Activated CD8-positive, alpha-beta memory T cell treated with anti-CD3 and anti-CD28 coated beads, Interleukin-2, amount 50 U/mL, for 1 hour (primary cell): ENCODE data around the gene GDI1.
"Not testable (repeated sequence)": the region's sequence is repeated elsewhere in the genome, so short reads cannot be mapped to it uniquely, and the experiment has no call there.

ENCODE experiments used
- DNase-seq: peaks from one replicate; pipeline ENCODE4 v3.0.0-alpha.2; 2020; ENCODE audit errors: extremely low read depth

Gene GDI1

DNA sequence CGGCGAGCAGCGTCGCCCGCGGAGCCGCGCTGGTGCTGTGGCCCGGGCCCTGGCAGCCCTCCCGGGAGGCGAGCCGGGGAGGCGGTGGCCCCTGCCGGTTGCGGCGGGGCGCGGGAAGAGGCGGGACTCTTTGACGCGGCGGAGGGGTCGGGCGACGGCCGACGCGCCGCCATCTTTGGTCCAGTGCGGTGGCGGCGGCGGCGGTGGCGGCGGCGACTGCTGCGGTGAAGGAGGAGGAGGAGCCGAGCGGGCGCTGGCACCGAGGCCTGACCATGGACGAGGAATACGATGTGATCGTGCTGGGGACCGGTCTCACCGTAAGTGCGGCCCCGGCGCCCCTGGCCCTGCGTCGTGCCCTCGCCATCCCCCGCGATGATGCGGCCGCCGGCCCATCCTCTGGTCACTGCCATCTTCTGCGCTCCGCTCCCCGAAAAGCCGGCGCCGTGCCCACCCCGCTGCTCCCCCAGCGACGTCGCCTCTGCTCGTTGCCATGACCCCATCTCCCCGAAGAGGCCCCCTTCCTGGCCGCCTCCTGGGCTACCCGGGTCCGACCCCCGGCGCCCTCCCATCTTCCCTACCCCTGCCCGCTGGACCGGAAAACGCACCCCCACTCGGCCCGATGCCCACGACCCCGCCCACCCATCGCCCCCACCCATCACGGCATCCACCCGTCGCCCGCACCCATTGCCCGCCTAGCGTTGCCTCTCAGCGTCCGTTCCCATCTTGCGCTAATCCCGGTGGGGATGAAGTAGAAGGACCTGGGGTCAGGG, at the start of gene GDI1:
Gene GDI1 (plus strand): TSS at position 172 of the 770 bp plus-strand sequence. CDS start 101 bp downstream, at position 273.
- no peak for DNase-seq

DNA sequence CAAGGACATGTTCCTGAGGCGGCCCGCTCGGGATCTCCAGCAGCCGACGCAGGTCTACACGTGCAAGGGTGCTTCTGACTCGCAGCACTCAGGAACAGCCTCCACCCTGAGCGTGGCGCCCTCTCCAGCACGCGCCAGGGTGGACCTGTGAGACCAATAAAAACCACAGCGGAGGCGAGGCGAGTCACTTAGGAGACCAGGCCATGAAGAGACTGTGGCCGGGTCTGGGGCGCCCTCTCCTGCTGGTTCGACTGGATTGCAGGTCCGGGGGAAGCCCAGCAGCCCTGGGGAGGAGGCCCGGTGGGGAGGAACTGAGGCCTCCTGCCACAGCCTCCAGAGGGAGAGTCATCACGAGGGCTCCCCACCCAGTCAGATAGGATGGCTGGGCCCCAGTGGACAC, 48.9 kb upstream of the GDI1 start:
- DNase-seq: not testable (repeated sequence)

DNA sequence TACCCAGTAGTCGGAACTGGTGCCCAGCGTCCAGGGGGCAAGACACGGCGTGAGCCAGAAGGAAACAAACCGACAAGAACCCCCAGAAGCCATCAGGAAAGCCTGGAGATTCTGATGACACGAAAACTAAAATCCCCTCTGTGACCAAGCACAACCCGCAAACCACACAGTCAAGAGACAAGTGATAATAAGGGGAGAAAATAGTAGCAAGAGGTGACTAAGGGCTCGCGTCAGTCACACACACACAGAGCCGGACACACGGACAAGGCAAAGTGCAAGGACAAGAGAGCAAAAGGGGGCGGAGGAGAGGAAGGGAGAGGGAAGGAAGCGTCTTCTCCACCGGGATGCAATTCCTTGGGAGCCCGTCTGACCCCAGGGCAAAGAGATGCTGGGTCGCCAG, 48.3 kb upstream of the GDI1 start:
- DNase-seq: not testable (repeated sequence)

DNA sequence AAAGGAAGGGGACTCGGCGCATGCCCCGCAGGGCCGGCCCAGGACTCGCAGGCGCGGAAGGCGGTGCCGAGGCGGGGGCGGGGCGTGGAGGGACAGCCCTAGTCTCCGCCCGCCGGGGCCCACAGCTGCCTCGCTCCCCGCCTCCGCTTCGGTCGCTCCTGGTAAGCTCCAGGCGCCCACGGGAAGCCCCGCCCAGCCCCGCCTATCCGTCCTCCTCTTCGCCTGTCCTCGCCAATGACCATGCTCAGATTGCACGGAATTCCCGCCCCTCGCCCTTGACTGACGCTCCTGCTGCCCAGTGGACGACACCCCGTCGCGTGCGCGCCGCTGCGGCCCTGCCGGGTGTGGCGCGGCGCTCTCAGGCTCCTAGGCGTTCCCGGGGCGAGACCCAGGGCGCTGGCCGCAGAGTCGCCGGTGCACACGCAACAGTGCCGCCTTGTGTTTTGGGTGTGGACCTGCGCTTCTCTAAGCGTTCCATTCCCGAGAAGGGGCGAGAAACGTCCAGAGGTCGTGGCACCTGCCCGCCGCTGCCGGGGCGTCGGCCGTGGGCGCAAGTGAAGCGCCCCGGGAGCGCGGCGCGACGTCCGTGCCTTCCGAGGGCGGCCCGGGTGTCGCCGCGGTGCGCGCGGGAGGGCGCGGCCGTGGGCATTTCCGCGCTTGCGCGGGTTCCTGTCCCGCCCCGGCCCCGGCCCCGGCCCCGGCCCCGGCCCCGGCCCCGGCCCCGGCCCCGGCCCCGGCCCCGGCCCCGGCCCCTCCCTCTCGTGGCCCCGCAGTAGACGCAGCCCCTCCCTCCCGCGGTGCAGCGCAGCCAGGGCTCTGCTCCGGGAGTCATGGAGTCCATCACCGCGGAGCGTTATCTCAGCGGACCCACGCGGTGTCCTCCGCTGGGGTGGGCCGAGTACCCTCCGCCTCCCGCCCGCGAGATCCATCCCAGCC, 46.9 kb upstream of the GDI1 start:
- not testable (repeated sequence) for DNase-seq

DNA sequence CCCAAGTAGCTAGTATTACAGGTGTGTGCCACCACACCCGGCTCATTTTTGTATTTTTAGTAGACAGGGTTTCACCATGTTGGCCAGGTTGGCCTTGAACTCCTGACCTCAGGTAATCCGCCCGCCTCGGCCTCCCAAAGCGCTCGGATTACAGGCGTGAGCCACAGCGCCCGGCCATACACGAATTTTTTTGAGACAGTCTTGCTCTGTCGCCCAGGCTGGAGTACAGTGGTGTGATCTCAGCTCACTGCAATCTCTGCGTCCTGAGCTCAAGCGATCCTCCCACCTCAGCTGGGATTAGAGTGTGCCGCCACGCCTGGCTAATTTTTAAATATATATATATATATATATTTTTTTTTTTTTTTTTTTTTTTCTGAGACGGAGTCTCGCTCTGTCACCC, 40.6 kb upstream of the GDI1 start:
- DNase-seq: not testable (repeated sequence)

DNA sequence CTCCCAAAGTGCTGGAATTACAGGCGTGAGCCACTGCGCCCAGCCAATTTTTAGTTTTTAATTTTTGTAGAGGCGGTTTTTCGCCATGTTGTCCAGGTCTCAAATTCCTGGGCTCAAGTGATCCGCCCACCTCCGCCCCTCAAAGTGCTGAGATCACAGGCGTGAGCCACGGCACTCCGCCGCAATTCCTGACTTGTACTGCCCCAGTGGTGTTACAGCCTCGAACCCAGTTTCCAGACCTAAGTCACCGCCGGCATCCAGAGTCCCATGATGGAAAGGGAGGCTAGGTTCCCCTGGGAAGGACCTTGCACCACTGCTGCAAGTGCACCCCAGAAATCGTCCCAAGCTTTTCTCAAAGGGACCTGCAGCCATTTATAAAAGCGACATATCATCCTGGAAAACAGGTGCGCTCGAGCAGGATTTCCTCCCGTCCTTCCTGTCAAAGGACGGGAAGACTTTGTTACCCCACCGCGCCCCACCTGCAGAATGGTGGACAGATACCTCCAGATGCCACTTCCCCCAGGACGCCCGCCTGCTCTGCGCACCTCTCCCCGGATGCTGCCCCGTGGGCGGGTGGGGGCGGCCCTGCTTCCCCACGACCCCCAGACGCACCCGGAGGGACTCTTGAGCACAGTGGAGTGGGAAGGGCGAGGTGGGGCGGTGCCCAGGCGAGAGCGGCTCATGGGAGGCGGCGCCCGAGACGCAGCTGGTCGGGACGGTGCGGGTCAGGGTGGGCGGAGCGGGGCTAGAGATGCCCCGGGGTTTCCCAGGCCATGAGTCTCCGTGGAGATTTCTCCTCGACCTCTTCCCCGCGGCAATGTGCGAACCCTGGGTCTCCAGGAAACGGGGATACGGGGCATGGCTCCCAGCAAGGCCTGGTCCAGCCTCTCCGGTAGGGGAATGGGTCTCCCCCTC, 39.7 kb upstream of the GDI1 start:
- DNase-seq: no peak

DNA sequence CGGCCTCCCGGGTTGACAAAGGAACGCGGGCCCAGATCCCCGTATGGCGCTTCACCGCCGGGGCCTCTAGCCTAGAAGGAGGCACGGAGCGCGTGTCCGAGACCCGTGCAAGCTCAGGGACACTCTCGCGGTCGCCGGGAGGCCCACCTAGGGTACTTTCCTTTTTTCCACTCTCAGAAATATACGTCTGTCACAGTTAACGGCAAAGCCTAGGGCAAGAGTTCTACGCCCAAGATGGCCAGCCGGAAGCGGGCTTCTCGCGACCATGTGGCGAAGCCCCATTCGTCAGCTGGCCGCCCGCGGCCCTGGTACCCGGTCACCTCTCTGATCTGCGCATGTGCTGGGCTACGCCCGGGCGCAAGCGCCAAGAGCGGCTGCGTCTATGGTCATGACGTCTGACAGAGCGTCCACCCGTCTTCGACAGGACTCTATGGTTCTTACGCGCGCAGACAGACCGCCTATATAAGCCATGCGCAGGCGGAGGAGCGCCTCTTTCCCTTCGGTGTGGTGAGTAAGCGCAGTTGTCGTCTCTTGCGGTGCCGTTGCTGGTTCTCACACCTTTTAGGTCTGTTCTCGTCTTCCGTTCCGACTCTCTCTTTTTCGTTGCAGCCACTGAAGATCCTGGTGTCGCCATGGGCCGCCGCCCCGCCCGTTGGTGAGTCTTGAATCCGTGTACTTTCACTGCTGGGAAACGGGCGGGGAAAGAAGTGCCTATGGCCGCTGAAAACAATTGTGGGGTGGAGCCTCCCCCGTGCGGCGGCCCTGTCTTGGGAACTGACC, 38.9 kb upstream of the GDI1 start, which contains the start of gene RPL10:
Gene RPL10 (plus strand): TSS at position 490 of the 780 bp plus-strand sequence. CDS start 143 bp downstream, at position 633.
- peak; percentile 81 for DNase-seq

DNA sequence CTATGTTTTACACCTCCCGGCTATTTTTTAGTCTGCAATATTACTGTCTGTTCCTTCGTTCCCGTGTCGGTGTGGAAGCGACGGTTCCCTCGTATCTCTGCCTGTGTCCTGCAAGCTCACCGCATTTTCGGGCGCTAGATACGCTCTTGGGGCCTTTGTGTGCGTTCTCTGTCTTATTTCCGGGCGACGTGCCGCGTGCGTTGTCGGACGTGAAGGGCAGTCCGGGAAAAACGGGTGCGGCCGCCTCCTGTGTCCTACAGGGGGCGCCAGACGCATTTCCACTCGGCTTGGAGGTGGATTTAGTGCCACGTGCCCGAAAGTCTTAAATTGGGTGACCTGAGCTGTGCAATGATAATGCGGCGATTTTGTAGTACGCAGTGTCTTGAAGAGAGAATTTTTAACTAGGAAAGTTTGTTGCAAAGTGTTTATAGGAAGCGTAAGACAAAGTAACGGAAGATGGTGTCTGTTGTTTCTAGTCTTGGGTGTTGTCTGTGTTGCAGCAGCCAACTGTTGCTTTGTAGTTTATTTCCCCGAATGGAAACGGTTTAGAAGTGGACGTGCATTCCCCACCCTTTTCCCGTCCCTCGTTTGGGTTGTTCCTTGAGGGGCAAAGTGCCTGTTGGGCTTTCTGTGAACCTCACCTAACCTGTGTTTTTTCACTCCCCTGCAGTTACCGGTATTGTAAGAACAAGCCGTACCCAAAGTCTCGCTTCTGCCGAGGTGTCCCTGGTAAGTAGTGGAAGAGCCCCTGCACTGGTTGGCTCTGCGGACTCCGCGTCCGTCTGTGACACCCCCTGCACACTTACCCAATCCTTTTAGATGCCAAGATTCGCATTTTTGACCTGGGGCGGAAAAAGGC, 38.1 kb upstream of the GDI1 start:
- peak; percentile 51 for DNase-seq

DNA sequence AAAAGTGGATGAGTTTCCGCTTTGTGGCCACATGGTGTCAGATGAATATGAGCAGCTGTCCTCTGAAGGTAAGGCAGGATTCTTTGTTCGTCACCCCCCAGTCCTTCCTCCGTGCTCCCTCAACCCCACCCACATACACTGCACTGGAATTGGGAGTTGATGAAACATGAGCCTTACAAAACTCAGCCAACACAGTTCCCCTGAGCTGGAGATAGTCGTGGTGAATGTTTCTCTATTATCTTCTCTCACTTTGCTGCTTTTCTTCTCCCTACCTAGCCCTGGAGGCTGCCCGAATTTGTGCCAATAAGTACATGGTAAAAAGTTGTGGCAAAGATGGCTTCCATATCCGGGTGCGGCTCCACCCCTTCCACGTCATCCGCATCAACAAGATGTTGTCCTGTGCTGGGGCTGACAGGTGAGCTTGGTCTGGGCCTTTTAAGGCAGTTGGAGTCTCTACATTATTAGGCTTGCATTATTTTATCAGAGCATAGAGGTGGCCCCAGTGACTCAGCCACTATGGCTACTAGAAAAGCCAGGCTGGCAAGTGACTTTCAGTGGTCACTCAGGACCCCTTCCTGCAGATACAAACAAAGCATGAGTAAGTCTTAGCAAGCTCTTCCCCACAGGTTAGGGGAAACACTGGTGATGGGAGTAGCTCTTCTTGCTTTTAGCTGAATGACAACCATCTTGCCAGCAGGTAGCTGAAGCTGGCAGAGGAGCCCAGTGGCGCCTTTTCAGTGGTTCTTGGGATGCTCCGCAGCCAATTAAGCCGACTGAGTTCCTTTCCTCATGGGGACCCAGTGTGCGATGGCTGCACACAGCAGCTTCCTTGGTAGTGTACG, 37.2 kb upstream of the GDI1 start:
- DNase-seq: no peak

DNA sequence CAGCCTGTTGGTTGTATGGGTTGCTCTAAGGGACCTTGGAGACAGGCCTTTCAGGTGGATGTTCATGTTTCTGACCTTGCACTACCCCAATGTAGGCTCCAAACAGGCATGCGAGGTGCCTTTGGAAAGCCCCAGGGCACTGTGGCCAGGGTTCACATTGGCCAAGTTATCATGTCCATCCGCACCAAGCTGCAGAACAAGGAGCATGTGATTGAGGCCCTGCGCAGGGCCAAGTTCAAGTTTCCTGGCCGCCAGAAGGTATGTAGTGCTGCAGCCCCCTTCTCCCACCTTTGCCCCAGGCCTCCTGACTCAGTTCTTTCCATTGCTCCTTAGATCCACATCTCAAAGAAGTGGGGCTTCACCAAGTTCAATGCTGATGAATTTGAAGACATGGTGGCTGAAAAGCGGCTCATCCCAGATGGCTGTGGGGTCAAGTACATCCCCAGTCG, 36.6 kb upstream of the GDI1 start:
- DNase-seq: not testable (repeated sequence)

DNA sequence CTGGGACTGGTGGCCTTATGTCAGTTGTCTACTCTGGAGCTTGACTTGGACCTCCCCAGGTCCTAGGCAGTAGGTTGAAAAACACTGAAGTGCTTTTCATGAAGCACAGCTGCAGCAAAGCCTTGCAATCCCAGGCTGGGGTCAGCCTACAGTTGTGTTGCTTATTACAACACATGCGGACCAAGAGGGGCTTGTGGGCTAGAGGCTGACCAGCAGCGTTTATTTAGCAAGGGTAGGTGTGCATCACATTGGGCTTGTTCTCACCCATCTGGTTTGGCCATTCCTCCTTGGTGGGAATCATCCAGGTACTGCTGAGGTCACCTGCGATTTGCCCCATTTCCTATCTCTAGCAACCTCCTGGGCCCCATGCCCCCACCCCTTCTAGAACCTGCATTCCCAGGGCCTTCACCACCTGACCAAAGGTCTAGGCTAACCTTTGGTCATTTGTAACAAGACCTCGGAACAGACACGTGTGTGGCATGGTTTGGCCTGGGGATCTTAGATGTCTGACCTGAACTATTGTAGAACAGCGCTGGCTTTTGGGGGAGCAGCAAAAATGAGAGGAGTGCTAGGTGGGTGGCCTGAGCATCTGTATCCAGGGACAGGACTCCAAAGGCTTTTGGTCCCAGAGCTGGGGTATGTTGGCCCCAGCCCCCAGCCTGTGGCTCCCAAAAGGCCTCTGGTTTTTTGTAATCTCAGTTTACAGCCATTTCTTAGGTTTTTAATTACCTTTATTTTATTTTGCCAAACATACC, 35.7 kb upstream of the GDI1 start:
- DNase-seq: no peak

DNA sequence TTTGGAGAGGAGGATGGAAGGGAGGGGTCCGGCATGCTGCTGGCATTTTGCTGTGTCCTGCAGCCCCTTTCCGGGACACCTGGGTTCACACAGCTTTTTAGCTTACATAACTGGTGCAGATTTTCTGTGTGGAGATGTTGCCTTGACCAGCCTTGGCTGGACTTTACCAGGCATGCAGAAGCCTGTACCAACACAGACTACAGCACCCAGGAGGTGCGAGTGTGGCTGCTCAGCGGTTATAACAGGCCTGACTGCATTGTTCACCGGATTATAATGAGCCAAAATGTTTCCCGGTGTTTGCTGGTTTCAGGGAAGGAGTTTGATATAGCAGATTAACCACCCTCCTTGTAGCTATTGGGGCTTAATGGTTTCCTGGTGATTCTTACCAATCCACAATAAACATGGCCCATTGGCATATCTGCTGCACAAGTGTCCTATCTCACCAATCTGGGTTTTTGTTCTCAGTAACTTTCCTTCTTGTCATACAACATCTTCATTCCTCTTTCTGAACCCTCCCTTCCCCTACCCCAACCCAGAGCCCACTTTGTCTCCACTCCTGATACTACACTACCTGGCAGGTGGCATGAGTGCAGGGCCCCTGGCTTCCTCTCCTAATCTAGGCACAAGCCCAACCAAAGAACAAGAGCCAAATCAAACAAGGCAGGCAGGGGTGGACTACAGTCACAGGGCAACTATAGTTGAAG, 34.9 kb upstream of the GDI1 start:
- DNase-seq: no peak

DNA sequence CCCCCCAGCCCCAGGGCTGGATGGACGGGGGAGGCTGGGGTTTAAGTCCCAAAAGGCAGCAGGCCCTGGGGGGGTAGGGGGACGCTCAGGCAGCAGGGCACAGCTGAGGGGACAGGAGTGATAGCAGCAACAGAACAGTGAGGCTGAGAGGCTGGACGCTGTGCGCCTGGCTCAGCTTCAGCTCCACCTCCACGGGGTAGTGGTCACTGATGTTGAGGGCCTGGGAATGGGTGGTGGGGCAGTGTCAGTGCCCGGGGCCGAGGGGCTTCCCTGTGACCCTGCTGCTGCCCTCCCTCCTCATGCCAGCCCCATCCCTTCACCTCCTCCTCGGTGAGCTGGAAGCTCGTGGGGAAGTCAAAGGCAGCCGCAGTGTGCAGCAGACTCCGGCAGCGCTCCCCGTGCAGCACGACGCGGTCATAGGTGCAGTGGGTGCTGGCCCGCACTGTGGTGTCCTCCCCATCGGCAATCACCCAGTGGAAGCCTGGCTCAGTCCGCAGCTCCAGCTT, 34.3 kb upstream of the GDI1 start:
- no peak for DNase-seq

DNA sequence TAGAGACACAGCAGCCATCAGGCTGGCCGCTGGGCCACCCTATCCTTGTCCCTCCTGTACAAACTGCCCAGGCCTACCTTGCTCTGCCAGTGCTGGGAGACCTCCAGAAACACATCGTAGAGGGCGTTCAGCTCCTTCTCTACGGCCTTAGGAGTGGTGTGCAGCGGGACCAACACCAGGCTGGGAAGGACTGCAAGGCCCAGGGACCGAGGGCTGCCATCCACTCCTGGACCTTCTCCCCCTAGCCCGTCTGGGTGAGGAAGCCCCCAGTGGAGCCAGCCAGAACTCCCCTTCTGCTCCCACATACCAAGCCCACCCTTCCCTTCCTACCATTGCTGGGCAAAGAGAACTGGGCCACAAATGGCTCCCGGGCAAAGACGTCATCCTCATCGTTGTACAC, 33.8 kb upstream of the GDI1 start:
- no peak for DNase-seq

DNA sequence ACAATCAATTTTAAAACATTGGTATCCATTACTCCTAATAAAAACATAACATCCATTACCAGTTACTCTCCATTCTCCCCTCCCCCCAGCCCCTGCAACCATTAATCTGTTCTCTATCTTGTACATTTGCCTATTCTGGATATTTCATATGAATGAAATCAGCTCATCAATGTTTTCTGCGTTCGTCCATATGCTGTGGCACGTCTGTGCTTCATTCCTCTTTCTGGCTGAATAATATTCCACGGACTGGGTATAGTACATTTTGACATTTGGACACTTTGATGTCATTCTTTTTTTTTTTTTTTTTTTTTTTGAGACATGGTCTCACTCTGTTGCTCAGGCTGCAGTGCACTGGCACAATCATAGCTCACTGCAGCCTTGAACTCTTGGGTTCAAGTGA, 33.1 kb upstream of the GDI1 start:
- no peak for DNase-seq

DNA sequence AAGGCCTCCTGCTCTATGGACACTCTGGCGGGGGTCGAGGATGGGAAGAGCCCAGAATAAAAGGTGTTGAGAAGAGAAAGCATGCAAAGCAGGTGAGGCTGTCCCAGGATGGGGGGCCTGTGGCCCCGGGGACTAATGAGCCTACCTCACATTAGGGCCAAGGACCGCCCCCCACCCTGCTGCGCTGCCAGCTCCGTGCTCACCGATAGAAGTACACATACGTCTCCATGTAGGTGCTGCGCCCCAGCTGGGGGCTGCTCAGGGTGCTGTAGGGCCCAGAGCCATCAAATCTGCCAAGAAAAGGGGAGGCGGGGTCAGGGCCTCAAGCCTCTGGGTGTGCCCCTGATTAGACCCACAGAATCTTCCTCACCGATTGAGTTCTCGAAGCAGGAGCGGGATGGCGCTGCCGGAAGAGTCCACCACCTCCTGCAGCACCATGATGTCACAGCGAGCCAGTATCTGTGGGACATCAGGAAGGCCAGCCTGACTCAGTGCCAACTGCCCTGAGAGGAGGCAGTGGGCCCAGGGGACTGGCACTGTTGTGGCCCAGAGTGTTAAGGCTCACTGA, 32.2 kb upstream of the GDI1 start:
- no peak for DNase-seq

DNA sequence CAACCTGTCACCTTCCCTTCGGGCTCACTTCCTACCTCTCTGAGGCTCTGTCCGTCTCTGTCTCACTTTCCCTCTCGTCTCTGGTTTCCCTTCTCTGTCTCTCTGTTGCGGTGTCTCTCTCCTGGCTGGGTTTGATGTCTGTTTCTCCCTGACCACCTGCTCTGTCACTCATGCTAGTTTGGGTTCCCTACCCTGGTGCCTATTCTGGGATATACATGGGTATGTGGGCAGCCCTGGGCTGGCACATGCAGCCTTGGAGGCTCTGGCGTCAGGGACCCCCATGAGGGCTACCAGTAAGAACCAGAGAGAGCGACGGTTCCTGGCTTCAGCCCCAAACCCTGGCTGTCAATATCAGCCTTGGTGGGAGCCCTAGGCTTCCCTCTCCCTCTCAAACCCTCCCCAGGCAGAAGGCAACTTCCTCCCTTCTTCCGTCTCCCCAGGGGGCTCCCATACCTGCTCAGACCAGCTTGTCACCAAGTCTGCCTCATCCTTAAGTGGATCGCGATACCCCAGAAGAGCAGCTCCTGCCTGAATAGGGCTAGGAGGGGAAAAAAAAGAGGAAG, 28.2 kb upstream of the GDI1 start:
- no peak for DNase-seq
